ENCODE measurements around the gene MRPL23.
A peak's percentile ranks its signal among the peaks of the same experiment; 100 is the strongest.
"Not testable (repeated sequence)": the region's sequence is repeated elsewhere in the genome, so short reads cannot be mapped to it uniquely, and the experiment has no call there.

MRPL23 gene

GRCh38 chr11:1939788-1940187 is 7.3 kb upstream of the MRPL23 start:
- H3K27ac Mint-ChIP-seq (ENCODE audit: low read depth) = peak overlapping the region; percentile 58
- not testable (repeated sequence) for H3K4me1 Mint-ChIP-seq; H3K27me3 Mint-ChIP-seq; H3K4me3 Mint-ChIP-seq; DNase-seq (ENCODE audit: low spot score in 2 of 2); ATAC-seq (replicated peaks; ENCODE audit: extremely low read depth, poor library complexity, severe bottlenecking); H3K36me3 Mint-ChIP-seq (ENCODE audit: insufficient read depth); H3K9me3 Mint-ChIP-seq

- no peaks in the 10 kb centered on the region for H3K27me3 Mint-ChIP-seq
- H3K4me1 Mint-ChIP-seq = peaks cover 6% of the 10 kb centered on the region
- H3K4me3 Mint-ChIP-seq = no peak overlapping the region
- ATAC-seq (replicated peaks; ENCODE audit: extremely low read depth, poor library complexity, severe bottlenecking) (no peak), DNase-seq (ENCODE audit: low spot score in 2 of 2) (no peak)
- peaks cover 6% of the 10 kb centered on the region for H3K36me3 Mint-ChIP-seq (ENCODE audit: insufficient read depth)
- no peaks in the 10 kb centered on the region for H3K9me3 Mint-ChIP-seq
- no peak overlapping the region for H3K27ac Mint-ChIP-seq (ENCODE audit: low read depth)
Measured at GRCh38 chr11:1942558-1943260, 4.4 kb upstream of the MRPL23 start.

- no peak overlapping the region for H3K27ac Mint-ChIP-seq (ENCODE audit: low read depth)
- peaks cover 5% of the 10 kb centered on the region for H3K36me3 Mint-ChIP-seq (ENCODE audit: insufficient read depth)
- no peaks in the 10 kb centered on the region for H3K27me3 Mint-ChIP-seq
- no peak overlapping the region for H3K4me3 Mint-ChIP-seq
- no peak for ATAC-seq (replicated peaks; ENCODE audit: extremely low read depth, poor library complexity, severe bottlenecking)
- H3K9me3 Mint-ChIP-seq = no peaks in the 10 kb centered on the region
- peaks cover 6% of the 10 kb centered on the region for H3K4me1 Mint-ChIP-seq
- peak in 1 of 2 donors; percentile 11 for DNase-seq (ENCODE audit: low spot score in 2 of 2)
Measured at GRCh38 chr11:1943576-1943975, 3.6 kb upstream of the MRPL23 start.

- DNase-seq (ENCODE audit: low spot score in 2 of 2) = no peak
- peaks cover 5% of the 10 kb centered on the region for H3K36me3 Mint-ChIP-seq (ENCODE audit: insufficient read depth)
- no peaks in the 10 kb centered on the region for H3K27me3 Mint-ChIP-seq
- H3K4me1 Mint-ChIP-seq = peaks cover 4% of the 10 kb centered on the region
- no peak for ATAC-seq (replicated peaks; ENCODE audit: extremely low read depth, poor library complexity, severe bottlenecking)
- no peak overlapping the region for H3K4me3 Mint-ChIP-seq
- H3K27ac Mint-ChIP-seq (ENCODE audit: low read depth) = no peak overlapping the region
- no peaks in the 10 kb centered on the region for H3K9me3 Mint-ChIP-seq
Measured at GRCh38 chr11:1943977-1944376, 3.2 kb upstream of the MRPL23 start.

GRCh38 chr11:1947592-1948237 is 583 bp downstream of the MRPL23 start:
- H3K27ac Mint-ChIP-seq (ENCODE audit: low read depth) = no peak overlapping the region
- H3K36me3 Mint-ChIP-seq (ENCODE audit: insufficient read depth) = peaks cover 1% of the 10 kb centered on the region
- DNase-seq (ENCODE audit: low spot score in 2 of 2) (no peak), ATAC-seq (replicated peaks; ENCODE audit: extremely low read depth, poor library complexity, severe bottlenecking) (peak; percentile 30)
- no peaks in the 10 kb centered on the region for H3K4me1 Mint-ChIP-seq
- H3K4me3 Mint-ChIP-seq = no peak overlapping the region
- no peaks in the 10 kb centered on the region for H3K9me3 Mint-ChIP-seq
- H3K27me3 Mint-ChIP-seq = no peaks in the 10 kb centered on the region

- Mint-ChIP-seq H3K4me1 (no peaks in the 10 kb centered on the region), H3K9me3 (no peaks in the 10 kb centered on the region), H3K27me3 (no peaks in the 10 kb centered on the region), H3K4me3 (no peak overlapping the region), H3K27ac (ENCODE audit: low read depth) (no peak overlapping the region), H3K36me3 (ENCODE audit: insufficient read depth) (peaks cover 1% of the 10 kb centered on the region)
- DNase-seq (ENCODE audit: low spot score in 2 of 2) (no peak), ATAC-seq (replicated peaks; ENCODE audit: extremely low read depth, poor library complexity, severe bottlenecking) (no peak)
Measured at GRCh38 chr11:1948389-1948788, 1.3 kb downstream of the MRPL23 start.

GRCh38 chr11:1949302-1949701 is 2.2 kb downstream of the MRPL23 start:
- H3K9me3 Mint-ChIP-seq = no peaks in the 10 kb centered on the region
- H3K27ac Mint-ChIP-seq (ENCODE audit: low read depth) = no peak overlapping the region

GRCh38 chr11:1949922-1950321 is 2.8 kb downstream of the MRPL23 start:
- H3K4me3 Mint-ChIP-seq = no peak overlapping the region
- no peaks in the 10 kb centered on the region for H3K27me3 Mint-ChIP-seq
- no peak overlapping the region for H3K27ac Mint-ChIP-seq (ENCODE audit: low read depth)
- DNase-seq (ENCODE audit: low spot score in 2 of 2) (no peak), ATAC-seq (replicated peaks; ENCODE audit: extremely low read depth, poor library complexity, severe bottlenecking) (no peak)
- no peaks in the 10 kb centered on the region for H3K36me3 Mint-ChIP-seq (ENCODE audit: insufficient read depth)
- H3K9me3 Mint-ChIP-seq = no peaks in the 10 kb centered on the region
- H3K4me1 Mint-ChIP-seq = no peaks in the 10 kb centered on the region

More at GRCh38 chr11:1949302-1949701, 2.2 kb downstream of the MRPL23 start:
- ATAC-seq (replicated peaks; ENCODE audit: extremely low read depth, poor library complexity, severe bottlenecking) = no peak
- Mint-ChIP-seq H3K4me3 (no peak overlapping the region), H3K36me3 (ENCODE audit: insufficient read depth) (no peaks in the 10 kb centered on the region), H3K27me3 (no peaks in the 10 kb centered on the region), H3K4me1 (no peaks in the 10 kb centered on the region)
- DNase-seq (ENCODE audit: low spot score in 2 of 2) = no peak

GRCh38 chr11:1952806-1953482 is 5.8 kb downstream of the MRPL23 start:
- Mint-ChIP-seq H3K27ac (ENCODE audit: low read depth) (no peak overlapping the region), H3K9me3 (no peaks in the 10 kb centered on the region), H3K4me3 (no peak overlapping the region), H3K27me3 (no peaks in the 10 kb centered on the region), H3K36me3 (ENCODE audit: insufficient read depth) (no peaks in the 10 kb centered on the region), H3K4me1 (no peaks in the 10 kb centered on the region)
- DNase-seq (ENCODE audit: low spot score in 2 of 2) (no peak), ATAC-seq (replicated peaks; ENCODE audit: extremely low read depth, poor library complexity, severe bottlenecking) (no peak)

- no peaks in the 10 kb centered on the region for H3K36me3 Mint-ChIP-seq (ENCODE audit: insufficient read depth)
- no peaks in the 10 kb centered on the region for H3K27me3 Mint-ChIP-seq
- H3K9me3 Mint-ChIP-seq = no peaks in the 10 kb centered on the region
- H3K4me3 Mint-ChIP-seq = no peak overlapping the region
- H3K4me1 Mint-ChIP-seq = no peaks in the 10 kb centered on the region
- H3K27ac Mint-ChIP-seq (ENCODE audit: low read depth) = no peak overlapping the region
- ATAC-seq (replicated peaks; ENCODE audit: extremely low read depth, poor library complexity, severe bottlenecking) = no peak
- peak in 1 of 2 donors; percentile 11 for DNase-seq (ENCODE audit: low spot score in 2 of 2)
Measured at GRCh38 chr11:1953489-1954266, 6.5 kb downstream of the MRPL23 start.

- H3K27me3 Mint-ChIP-seq = no peaks in the 10 kb centered on the region
- ATAC-seq (replicated peaks; ENCODE audit: extremely low read depth, poor library complexity, severe bottlenecking) (no peak), DNase-seq (ENCODE audit: low spot score in 2 of 2) (no peak)
- no peaks in the 10 kb centered on the region for H3K4me1 Mint-ChIP-seq
- H3K4me3 Mint-ChIP-seq = no peak overlapping the region
- no peak overlapping the region for H3K27ac Mint-ChIP-seq (ENCODE audit: low read depth)
- no peaks in the 10 kb centered on the region for H3K9me3 Mint-ChIP-seq
- H3K36me3 Mint-ChIP-seq (ENCODE audit: insufficient read depth) = no peaks in the 10 kb centered on the region
Measured at GRCh38 chr11:1958367-1958766, 11.2 kb downstream of the MRPL23 start.

- Mint-ChIP-seq H3K27ac (ENCODE audit: low read depth) (no peak overlapping the region), H3K9me3 (no peaks in the 10 kb centered on the region)
- ATAC-seq (replicated peaks; ENCODE audit: extremely low read depth, poor library complexity, severe bottlenecking) = no peak
Measured at GRCh38 chr11:1959786-1960185, 12.7 kb downstream of the MRPL23 start.

More at GRCh38 chr11:1959786-1960185, 12.7 kb downstream of the MRPL23 start:
- peak in 1 of 2 donors; percentile 3 for DNase-seq (ENCODE audit: low spot score in 2 of 2)
- H3K27me3 Mint-ChIP-seq = no peaks in the 10 kb centered on the region
- H3K4me3 Mint-ChIP-seq = no peak overlapping the region
- no peaks in the 10 kb centered on the region for H3K4me1 Mint-ChIP-seq
- no peaks in the 10 kb centered on the region for H3K36me3 Mint-ChIP-seq (ENCODE audit: insufficient read depth)

Measured in central memory CD8-positive, alpha-beta T cell (primary cell).